Testis (tissue), 3 donors: ENCODE results near the gene RGS7. TPM values are rescaled to one million over a fixed set of nuclear protein-coding genes. Genes with fewer than 3 reads are reported as not detected.

Experiments
- DNase-seq: peaks from one replicate; pipeline ENCODE4 v3.0.0-alpha.2; 2019
- H3K27ac ChIP-seq, 2 donors: fragments of 200-600 bp; sonication (generic); one replicate each; pipeline ENCODE4 v1.5.1; 2019
- H3K27me3 ChIP-seq: fragments of 200-600 bp; sonication (generic); one replicate; pipeline ENCODE4 v1.5.1; 2019
- H3K36me3 ChIP-seq: fragments of 200-600 bp; sonication (generic); one replicate; pipeline ENCODE4 v1.5.1; 2017; ENCODE audit warnings: low read depth; ENCODE audit errors: missing control alignments
- H3K4me1 ChIP-seq: fragments of 200-600 bp; sonication (generic); one replicate; pipeline ENCODE4 v1.5.1; 2019
- H3K4me3 ChIP-seq, 2 donors: fragments of 200-600 bp; sonication (generic); one replicate each; pipeline ENCODE4 v1.5.1; 2017 to 2019
- H3K9me3 ChIP-seq: fragments of 200-600 bp; sonication (generic); one replicate; pipeline ENCODE4 v1.5.1; 2017
- CTCF ChIP-seq, 3 experiments: fragments of 450-650 bp in 2 of 3; fragments of 200-600 bp in 1 of 3; sonication (generic) in 1 of 3; IDR thresholded peaks; one replicate each; pipeline ENCODE4 v1.5.1; 2016 to 2019; ENCODE audit warnings: antibody characterized with exemption in 3 of 3, mild to moderate bottlenecking in 2 of 3, moderate library complexity in 1 of 3
- POLR2A ChIP-seq: fragments of 450-650 bp; IDR thresholded peaks from one replicate; pipeline ENCODE4 v1.6.1; 2017; ENCODE audit warnings: antibody characterized with exemption, mild to moderate bottlenecking, moderate library complexity
- WGBS, 2 donors: methylation state at CpG; one replicate each; pipeline ENCODE4 v1.1.5; 2018; 5-methylcytosine and 5-hydroxymethylcytosine counted together
- intact Hi-C: fragments of 100-400 bp; cut with DNase I; formaldehyde crosslinking; loops from one replicate; pipeline ENCODE4 v1.15.1; 2023; ENCODE audit warnings: low total_unique reads
- polyA plus RNA-seq: library from polyadenylated mRNA; stranded (reverse); fragments of 350-450 nt; fragmentation: Illumina TruSeq; extraction: RNeasy Lipid Tissue Mini Kit (QIAGEN cat#74804); gene quantifications from one replicate; pipeline ENCODE4 v1.2.3, GENCODE V29; 2014; ENCODE audit warnings: low read depth, low replicate concordance; ENCODE audit not compliant: insufficient read depth
- total RNA-seq, 2 donors: library from RNA; depleted of rRNA; stranded (reverse); fragments of >200 nt; gene quantifications; one replicate each; pipeline ENCODE4 v1.2.3, GENCODE V29; 2016

RGS7 gene
- total and polyA plus RNA-seq, 3 donors from 2014 or later = 5.0 to 6.6 (median 5.4) TPM

- DNase-seq = no peak
- Histone ChIP-seq H3K4me3 (no peak overlapping the region), H3K27ac (no peak overlapping the region), H3K27me3 (no peaks in the 10 kb centered on the region), H3K36me3 (no peaks in the 10 kb centered on the region), H3K4me1 (no peaks in the 10 kb centered on the region), H3K9me3 (no peaks in the 10 kb centered on the region)
- TF ChIP-seq POLR2A (no peak), CTCF (IDR thresholded peaks at IDR 0.05) (no peak)
- intact Hi-C loops = no loop called here
Observed at GRCh38 chr1:241272828-241273227, 84.2 kb downstream of the RGS7 start.

DNA sequence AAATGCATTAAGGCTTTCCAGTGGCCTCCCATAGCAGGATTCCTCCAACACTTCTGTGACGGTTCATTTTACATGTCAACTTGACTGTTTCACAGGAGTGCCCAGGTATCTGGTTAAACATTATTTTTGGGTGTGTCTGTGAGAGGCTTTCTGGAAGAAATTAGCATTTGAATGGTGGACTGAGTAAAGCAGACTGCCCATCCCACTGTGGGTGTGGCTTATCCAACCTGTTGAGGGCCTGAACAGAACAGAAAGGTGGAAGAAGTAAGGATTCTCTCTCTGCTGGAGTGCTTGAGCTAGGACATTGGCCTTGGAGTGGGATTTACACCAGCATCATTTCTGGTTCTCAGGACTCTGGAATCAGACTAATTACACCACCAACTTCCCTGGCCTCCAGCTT lies 85.6 kb downstream of the RGS7 start:
- no peak for DNase-seq
- TF ChIP-seq CTCF (IDR thresholded peaks at IDR 0.05) (no peak), POLR2A (no peak)
- no peaks in the 10 kb centered on the region for H3K36me3 ChIP-seq
- H3K9me3 ChIP-seq = no peaks in the 10 kb centered on the region
- WGBS, 2 donors = 84 to 88% methylated on average over 1 of the region's 1 CpG
- intact Hi-C loops = no loop called here
- no peak overlapping the region for H3K27ac ChIP-seq
- H3K4me1 ChIP-seq = no peaks in the 10 kb centered on the region
- no peak overlapping the region for H3K4me3 ChIP-seq
- H3K27me3 ChIP-seq = no peaks in the 10 kb centered on the region

DNA sequence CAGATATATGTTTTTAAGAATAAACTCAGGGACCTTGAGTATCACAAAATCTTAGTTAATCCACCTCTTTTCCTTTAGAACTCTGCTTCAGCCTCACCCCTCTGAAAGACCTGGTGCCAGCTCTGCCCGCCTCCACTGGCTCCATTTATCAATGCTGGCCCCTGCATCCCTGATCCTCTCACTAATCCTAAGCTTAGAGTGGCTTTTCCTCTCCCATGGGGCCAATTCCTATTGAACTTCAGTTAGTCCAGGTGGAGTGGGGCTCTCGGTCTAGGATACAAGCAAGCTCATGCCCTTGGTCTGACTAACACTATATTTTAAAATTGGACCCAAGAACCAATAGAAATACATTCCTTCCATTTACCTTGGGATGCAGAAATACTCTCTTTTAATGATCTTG lies 87.0 kb downstream of the RGS7 start:
- WGBS, 2 donors = 79 to 97% methylated on average over 2 of the region's 2 CpGs
- Histone ChIP-seq H3K4me1 (no peaks in the 10 kb centered on the region), H3K9me3 (no peaks in the 10 kb centered on the region), H3K27me3 (no peaks in the 10 kb centered on the region), H3K4me3 (no peak overlapping the region), H3K36me3 (no peaks in the 10 kb centered on the region), H3K27ac (no peak overlapping the region)
- intact Hi-C loops = no loop called here
- DNase-seq = no peak
- TF ChIP-seq CTCF (IDR thresholded peaks at IDR 0.05) (no peak), POLR2A (no peak)

GRCh38 chr1:241269116-241269515 lies 87.9 kb downstream of the RGS7 start:
- Histone ChIP-seq H3K36me3 (no peaks in the 10 kb centered on the region), H3K4me1 (no peaks in the 10 kb centered on the region), H3K4me3 (no peak overlapping the region), H3K9me3 (no peaks in the 10 kb centered on the region), H3K27me3 (no peaks in the 10 kb centered on the region), H3K27ac (no peak overlapping the region)
- 62 to 79% methylated on average over 9 of the region's 9 CpGs for WGBS, 2 donors
- intact Hi-C loops = no loop called here
- DNase-seq = no peak
- TF ChIP-seq POLR2A (no peak), CTCF (IDR thresholded peaks at IDR 0.05) (no peak)

DNA sequence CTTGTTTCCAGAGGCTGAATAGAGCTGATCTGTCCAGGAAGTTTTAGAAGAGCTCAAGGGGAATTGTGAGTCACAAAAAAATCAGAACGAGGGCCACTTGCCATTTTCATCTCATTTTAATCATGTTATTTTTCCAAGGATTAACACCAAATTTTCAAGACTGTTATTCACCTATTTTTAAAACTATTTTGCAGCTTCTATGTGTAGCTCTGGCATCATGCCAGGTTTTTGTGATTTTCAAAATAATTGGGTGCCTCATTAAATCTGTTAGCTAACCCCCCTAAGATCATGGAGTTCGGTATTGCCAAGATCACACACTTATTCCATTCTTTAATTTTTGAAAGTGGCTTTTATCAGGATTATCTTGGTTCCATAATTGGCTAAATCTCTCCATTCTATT lies 90.9 kb downstream of the RGS7 start:
- H3K27me3 ChIP-seq = no peaks in the 10 kb centered on the region
- 59 to 64% methylated on average over 2 of the region's 2 CpGs for WGBS, 2 donors
- H3K36me3 ChIP-seq = no peaks in the 10 kb centered on the region
- H3K4me1 ChIP-seq = no peaks in the 10 kb centered on the region
- no peak for DNase-seq
- H3K27ac ChIP-seq = no peak overlapping the region
- H3K4me3 ChIP-seq = no peak overlapping the region
- intact Hi-C loops = no loop called here
- no peaks in the 10 kb centered on the region for H3K9me3 ChIP-seq
- no peak for TF ChIP-seq CTCF (IDR thresholded peaks at IDR 0.05)
- no peak for TF ChIP-seq POLR2A
